LNCaP clone FGC (cell line): ENCODE results near the gene NAPA.

Source experiments
- DNase-seq: peaks from one replicate; pipeline ENCODE4 v3.0.0-alpha.2; 2011; ENCODE audit warnings: low read depth
- H3K4me3 ChIP-seq: 2 replicates; pipeline ENCODE4 v1.5.1; 2011; ENCODE audit warnings: mild to moderate bottlenecking, low read depth, low read length, control low read depth
- TF ChIP-seq, protein P1 (sequence below): IDR thresholded peaks from 2 replicates; pipeline ENCODE4 v1.5.1; 2012; ENCODE audit warnings: mild to moderate bottlenecking; ENCODE audit not compliant: control insufficient read depth, insufficient read depth; ENCODE audit errors: extremely low read depth

The NAPA gene

DNA sequence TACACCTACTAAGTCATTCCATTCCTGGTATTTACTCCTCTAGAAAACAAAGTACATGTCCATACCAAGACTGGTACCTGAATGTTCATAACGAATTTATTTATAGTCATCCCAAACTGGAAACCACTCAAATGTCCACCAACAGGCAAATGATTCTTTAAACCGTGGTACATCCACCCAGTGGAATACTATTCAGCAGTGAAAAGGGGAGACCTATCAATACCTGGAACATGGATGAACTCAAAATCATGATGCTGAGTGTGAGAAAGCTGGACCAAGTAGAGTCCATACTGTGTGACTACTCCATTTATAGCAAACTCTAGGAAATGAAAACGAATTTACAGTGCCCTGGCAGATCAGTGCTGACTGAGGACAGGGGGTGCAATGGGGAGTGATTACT is 11.9 kb upstream of the NAPA start:
- TF ChIP-seq, protein P1, sequence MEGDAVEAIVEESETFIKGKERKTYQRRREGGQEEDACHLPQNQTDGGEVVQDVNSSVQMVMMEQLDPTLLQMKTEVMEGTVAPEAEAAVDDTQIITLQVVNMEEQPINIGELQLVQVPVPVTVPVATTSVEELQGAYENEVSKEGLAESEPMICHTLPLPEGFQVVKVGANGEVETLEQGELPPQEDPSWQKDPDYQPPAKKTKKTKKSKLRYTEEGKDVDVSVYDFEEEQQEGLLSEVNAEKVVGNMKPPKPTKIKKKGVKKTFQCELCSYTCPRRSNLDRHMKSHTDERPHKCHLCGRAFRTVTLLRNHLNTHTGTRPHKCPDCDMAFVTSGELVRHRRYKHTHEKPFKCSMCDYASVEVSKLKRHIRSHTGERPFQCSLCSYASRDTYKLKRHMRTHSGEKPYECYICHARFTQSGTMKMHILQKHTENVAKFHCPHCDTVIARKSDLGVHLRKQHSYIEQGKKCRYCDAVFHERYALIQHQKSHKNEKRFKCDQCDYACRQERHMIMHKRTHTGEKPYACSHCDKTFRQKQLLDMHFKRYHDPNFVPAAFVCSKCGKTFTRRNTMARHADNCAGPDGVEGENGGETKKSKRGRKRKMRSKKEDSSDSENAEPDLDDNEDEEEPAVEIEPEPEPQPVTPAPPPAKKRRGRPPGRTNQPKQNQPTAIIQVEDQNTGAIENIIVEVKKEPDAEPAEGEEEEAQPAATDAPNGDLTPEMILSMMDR, result no peak
- DNase-seq, result no peak
- H3K4me3 ChIP-seq, result no peak overlapping the region

DNA sequence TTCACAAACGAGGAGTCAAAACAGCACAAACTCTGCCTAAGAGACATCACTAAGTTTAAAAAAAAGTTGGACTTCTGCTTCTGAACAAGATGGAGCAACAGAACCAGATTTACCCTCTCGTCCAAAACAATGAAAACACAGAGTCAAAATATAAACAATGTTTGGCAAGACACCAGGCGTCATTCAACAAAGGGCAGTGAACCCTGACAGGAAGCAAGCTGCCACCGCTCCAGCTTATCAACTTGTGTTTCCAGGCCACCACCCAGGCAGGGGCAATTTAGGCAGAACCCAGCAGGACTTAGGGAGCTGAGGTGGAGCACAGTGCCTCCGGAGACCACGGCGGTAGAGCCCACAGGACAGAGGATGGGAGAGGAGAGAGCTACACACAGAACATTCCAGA is 8.6 kb upstream of the NAPA start:
- no peak overlapping the region for H3K4me3 ChIP-seq
- TF ChIP-seq, protein P1, result no peak
- DNase-seq, result no peak

DNA sequence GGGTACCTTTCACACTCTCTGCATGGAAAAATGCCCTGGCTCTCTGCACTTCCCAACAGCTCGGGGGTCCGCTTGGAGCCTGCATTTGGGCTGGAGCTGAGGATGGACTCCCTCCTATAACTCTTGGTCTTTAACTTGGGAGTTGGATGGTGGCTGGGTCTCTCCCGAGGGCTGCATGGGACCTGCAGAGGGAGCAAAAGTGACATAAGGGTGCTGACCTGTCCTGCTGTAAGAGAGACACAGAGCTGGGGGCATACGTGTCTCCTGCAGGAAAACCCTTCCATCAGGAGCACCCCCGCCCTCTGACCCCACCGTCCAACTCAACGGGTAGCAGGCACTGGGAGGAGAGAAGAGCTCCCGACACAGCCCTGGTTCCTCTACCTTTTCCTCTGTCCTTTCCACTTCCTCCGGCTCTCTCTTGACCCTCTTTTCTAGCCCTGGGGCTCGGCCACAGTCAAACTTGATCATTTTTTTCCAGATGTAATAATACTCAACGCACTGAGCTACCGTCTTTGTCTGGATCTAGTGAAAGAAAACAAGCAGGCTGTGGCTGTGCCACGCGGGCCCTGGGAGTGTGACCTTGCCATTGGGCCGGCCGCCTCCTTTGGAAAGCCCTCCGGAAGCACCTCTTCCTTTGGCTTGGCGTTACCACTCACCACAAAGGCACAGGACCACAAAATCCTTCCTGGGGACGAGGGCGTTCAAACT is 6.8 kb upstream of the NAPA start:
- TF ChIP-seq, protein P1, result no peak

DNA sequence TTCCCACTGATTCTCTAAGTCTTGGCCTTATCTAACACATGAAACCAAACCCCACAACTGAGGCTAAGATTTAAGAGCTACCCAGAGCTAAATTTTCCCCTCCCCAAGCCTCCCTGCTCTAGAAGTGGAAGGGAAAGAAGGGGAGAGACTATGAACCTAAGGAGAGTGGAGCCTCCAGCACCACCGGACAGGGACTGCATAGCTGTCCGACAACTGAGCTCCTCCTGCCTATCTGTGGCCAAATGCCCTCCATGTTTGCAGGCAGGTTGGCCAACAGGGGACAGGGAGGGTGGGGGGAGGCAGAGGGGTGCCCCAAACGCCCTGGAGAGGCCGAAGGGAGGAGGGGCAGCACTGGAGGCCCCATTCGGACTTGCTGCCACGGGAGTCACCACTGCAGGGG is 6.0 kb upstream of the NAPA start:
- TF ChIP-seq, protein P1, result no peak
- DNase-seq, result no peak
- H3K4me3 ChIP-seq, result no peak overlapping the region

More for the DNA sequence above, 6.8 kb upstream of the NAPA start:
- H3K4me3 ChIP-seq, result no peak overlapping the region
- DNase-seq, result no peak

DNA sequence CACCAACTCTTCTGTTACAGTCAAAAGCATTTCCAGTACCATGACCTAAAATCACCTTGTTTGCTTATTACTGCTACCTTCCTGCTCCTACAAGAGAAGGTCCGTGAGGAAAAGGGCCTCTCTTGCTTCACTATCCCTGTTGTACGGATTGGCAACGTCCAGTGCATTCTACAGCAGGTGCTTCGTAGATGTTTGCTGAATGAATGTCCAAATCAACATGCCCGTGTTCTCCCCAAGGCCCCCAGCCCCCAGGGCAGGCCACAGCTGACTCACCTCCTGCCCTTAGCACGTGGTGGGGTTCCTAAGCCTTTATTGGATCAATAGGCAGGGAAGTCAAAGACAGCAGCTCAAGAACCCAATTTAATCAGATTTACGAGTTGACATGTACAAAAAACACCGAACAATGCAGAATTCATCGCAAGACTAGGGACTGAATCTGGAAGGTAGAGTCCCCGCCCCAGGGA is 5.5 kb upstream of the NAPA start:
- no peak overlapping the region for H3K4me3 ChIP-seq
- DNase-seq, result no peak
- TF ChIP-seq, protein P1, result no peak

DNA sequence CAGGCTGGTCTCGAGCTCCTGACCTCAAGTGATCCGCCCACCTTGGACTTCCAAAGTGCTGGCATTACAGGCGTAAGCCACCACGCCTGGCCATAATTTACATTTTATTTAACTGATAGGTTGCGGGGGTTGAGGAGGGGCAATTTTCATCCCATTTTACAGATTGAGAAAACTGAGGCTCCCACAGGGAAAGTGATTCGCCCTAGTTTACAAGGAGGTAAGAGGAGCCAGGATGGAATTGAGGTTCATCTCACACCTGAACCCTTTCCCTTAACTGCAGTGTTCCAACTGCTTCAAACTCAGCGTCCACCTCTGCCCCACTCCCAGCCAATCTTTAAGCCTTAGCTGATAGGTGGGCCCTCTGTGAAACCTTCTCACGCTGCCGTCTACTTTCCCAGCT is 4.0 kb upstream of the NAPA start:
- TF ChIP-seq, protein P1, result no peak
- no peak for DNase-seq
- no peak overlapping the region for H3K4me3 ChIP-seq

DNA sequence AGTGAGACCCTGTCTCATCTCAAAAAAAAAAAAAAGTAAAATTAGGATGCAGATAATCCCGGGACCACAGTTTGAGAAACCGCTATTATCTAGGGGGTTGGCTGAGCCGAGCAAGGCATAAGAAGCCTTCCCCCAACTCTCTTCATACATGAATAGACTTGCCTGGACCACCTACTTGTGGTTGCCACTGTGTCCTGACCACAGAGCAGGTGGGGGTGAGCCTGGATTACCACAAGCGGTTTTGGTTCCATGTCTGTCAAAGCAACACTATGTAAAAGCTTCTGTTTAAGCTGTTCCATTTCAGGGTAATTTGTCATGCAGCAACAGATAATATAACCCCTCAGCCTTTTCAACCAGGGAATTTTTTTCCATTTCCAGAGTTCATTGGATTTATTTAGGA is 3.3 kb upstream of the NAPA start:
- TF ChIP-seq, protein P1, result no peak
- DNase-seq, result no peak
- no peak overlapping the region for H3K4me3 ChIP-seq
